NCI-H460 (cell line): ENCODE data around the gene CELSR2. TPM values are rescaled to one million over a fixed set of nuclear protein-coding genes. Genes with fewer than 3 reads are reported as not detected.
A peak's percentile ranks its signal among the peaks of the same experiment; 100 is the strongest.

Source experiments
- DNase-seq: peaks from one replicate; pipeline ENCODE4 v3.0.0-alpha.2; 2016; ENCODE audit warnings: low read depth; ENCODE audit errors: extremely low read depth
- total RNA-seq: library from RNA; depleted of rRNA; stranded (reverse); fragments of >200 nt; shearing (Covaris generic); gene quantifications from 2 replicates; pipeline ENCODE4 v1.2.3, GENCODE V29; 2014

The CELSR2 gene
- total RNA-seq, 1 experiment from 2014 or later: 2.7 TPM

- no peak for DNase-seq
These were observed 13.9 kb downstream of the CELSR2 start for GRCh38 chr1:109263234-109263596.

GRCh38 chr1:109263597-109264378, 14.4 kb downstream of the CELSR2 start:
- DNase-seq: peak; percentile 85

- DNase-seq: no peak
These were observed 15.0 kb downstream of the CELSR2 start for GRCh38 chr1:109264379-109264755.

DNA sequence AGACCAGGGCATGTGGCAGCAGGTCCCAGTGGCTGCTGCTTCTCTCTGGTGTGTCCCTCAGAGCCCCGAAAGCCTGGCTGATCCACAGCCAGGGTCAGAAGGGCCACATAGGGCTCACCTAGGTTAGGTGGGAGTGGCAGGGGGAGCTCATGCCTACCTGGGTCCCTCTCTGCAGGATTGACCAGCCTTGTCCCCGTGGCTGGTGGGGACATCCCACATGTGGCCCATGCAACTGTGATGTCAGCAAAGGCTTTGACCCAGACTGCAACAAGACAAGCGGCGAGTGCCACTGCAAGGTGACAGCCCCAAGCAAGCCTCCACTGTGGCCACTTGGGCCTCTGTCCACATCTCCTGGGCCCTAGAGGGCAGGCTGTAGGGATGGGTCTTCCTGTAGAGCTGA, 15.7 kb downstream of the CELSR2 start:
- DNase-seq: no peak

GRCh38 chr1:109265741-109266330, 16.5 kb downstream of the CELSR2 start:
- DNase-seq: no peak

DNA sequence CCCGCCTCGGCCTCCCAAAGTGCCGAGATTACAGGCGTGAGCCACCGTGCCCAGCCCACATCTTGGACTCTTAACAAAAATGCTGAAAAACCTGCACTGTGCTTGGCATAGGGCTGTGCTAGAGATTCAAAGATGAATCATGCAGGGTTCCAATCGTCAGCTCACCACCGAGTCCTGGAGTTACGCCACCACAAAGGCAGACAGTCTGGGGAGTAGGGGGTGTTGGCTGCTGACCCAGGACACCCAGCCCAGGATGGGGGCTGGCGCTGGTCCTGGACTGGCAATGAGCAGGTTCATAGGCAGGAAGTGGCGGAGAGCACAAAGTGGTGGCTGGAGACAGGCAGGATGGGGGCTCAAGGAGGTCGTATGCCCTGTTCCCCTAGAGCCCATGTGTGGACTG, 17.6 kb downstream of the CELSR2 start:
- no peak for DNase-seq

- no peak for DNase-seq
These were observed 18.5 kb downstream of the CELSR2 start for GRCh38 chr1:109267743-109268300.

DNA sequence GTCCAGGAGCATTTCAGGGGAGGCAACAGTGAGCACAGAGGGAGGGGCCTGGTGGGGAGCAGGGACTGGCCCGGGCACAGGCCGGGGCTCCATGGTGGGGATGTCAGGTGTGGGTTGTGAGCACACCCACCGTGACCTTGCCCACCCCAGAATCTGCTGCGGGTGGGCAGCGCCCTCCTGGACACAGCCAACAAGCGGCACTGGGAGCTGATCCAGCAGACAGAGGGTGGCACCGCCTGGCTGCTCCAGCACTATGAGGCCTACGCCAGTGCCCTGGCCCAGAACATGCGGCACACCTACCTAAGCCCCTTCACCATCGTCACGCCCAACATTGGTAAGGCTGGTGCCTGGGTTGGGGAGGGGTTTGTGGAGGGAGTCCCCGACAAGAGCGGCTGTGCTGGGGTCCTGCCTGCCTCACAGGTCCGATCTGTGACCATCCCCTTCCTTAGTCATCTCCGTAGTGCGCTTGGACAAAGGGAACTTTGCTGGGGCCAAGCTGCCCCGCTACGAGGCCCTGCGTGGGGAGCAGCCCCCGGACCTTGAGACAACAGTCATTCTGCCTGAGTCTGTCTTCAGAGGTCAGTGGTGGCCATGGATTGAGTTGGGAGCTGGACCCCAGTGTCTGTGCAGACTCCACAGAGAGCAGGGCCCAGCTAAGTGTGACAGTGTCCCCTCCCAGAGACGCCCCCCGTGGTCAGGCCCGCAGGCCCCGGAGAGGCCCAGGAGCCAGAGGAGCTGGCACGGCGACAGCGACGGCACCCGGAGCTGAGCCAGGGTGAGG, 19.3 kb downstream of the CELSR2 start:
- DNase-seq: no peak

DNA sequence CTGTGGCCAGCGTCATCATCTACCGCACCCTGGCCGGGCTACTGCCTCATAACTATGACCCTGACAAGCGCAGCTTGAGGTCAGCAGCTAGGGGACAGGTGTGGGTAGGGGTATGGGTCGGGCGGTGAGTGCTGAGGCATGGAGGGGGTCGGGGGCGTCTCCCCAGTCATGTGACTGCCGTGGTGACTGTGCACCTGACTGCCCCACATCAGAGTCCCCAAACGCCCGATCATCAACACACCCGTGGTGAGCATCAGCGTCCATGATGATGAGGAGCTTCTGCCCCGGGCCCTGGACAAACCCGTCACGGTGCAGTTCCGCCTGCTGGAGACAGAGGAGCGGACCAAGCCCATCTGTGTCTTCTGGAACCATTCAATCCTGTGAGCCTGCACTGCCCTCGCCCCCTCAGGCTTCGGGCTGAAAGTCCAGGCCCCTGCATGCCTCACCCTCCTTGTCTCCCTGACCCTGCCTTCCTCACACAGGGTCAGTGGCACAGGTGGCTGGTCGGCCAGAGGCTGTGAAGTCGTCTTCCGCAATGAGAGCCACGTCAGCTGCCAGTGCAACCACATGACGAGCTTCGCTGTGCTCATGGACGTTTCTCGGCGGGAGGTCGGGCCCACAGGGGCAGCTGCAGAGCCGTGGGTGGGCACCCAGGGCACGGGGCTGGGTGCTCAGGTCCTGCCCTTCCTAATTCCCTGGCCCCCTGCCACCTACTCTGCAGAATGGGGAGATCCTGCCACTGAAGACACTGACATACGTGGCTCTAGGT, 20.1 kb downstream of the CELSR2 start:
- no peak for DNase-seq

- no peak for DNase-seq
These were observed 20.8 kb downstream of the CELSR2 start for GRCh38 chr1:109269981-109270622.

- no peak for DNase-seq
These were observed 21.4 kb downstream of the CELSR2 start for GRCh38 chr1:109270623-109271317.

DNA sequence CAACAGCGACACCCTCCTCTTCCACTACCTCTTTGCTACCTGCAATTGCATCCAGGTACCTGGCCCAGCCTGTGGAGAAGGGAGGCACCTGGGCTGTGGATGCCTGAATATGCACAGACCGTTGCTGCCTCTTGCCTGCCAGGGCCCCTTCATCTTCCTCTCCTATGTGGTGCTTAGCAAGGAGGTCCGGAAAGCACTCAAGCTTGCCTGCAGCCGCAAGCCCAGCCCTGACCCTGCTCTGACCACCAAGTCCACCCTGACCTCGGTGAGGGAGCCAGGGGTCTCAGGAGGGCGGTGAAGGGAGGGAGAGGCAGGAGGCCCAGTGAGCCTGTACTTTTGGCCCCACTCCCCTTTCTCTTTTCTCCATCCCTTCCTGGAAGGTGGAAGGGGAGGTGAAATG, 22.1 kb downstream of the CELSR2 start:
- no peak for DNase-seq

- no peak for DNase-seq
These were observed 22.9 kb downstream of the CELSR2 start for GRCh38 chr1:109272021-109272799.

DNA sequence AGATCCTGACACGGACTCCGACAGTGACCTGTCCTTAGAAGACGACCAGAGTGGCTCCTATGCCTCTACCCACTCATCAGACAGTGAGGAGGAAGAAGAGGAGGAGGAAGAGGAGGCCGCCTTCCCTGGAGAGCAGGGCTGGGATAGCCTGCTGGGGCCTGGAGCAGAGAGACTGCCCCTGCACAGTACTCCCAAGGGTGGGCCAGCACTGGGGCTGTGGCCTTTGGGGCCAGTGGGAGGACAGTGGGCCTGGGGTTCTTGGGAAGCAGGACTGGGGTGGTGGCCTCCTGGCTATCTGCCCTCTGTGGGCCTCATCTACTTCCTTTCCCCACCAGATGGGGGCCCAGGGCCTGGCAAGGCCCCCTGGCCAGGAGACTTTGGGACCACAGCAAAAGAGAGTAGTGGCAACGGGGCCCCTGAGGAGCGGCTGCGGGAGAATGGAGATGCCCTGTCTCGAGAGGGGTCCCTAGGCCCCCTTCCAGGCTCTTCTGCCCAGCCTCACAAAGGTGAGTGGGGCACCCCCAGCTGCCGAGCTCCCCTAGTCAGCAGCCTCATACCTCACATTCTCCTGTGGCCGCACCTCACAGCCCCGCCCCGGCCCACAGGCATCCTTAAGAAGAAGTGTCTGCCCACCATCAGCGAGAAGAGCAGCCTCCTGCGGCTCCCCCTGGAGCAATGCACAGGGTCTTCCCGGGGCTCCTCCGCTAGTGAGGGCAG, 23.6 kb downstream of the CELSR2 start:
- no peak for DNase-seq

GRCh38 chr1:109273570-109274288, 24.4 kb downstream of the CELSR2 start:
- DNase-seq: no peak

GRCh38 chr1:109274533-109275476, 25.5 kb downstream of the CELSR2 start:
- DNase-seq: peak; percentile 50
